Measurements from ENCODE around the gene PLCH2.
A peak's percentile ranks its signal among the peaks of the same experiment; 100 is the strongest.

The PLCH2 gene

DNA sequence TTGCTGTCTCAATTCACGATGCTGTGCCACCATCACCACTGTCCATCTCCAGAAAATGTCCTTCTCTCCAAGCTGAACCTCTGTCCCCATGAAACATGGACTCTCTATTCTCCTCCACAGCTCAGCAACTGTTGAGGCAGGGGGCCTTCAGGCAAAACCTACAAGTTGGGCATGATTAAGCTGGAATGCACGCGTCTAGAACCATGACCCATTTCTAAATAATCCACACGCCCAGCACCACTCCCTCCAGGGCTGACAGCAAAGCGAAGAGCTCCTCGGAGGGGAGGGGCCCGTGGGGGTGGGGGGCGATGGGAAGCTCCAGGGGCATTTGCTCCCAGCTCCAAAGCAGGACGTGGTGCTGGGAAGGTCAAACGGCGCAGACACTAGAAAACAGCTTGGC, 57.3 kb downstream of the PLCH2 start:
- no peak for DNase-seq

- DNase-seq, result no peak
Observed at GRCh38 chr1:2534315-2534686, 58.2 kb downstream of the PLCH2 start.

- DNase-seq, result peak; percentile 95
Observed at GRCh38 chr1:2534687-2535441, 58.8 kb downstream of the PLCH2 start.

- DNase-seq, result peak; percentile 50
Observed at GRCh38 chr1:2535455-2535854, 59.4 kb downstream of the PLCH2 start.

DNA sequence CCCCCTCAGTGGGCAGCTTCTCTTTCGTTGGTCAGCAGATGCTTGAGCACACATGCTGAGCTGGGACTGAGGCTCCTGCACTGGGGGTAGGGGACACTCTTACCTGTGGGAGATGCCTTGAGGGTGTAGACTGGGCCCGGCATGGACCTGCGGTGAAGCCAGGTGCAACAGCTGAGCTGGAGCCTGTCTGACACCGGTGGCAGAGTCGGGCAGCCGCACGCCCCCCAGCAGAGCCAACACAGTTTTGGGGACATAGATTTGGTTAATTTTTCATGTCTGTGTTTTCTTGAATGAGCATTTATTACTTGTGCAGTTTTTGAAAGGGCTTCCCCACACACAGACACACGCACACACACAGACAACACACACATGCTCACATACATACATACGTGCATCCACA, 59.9 kb downstream of the PLCH2 start:
- no peak for DNase-seq

DNA sequence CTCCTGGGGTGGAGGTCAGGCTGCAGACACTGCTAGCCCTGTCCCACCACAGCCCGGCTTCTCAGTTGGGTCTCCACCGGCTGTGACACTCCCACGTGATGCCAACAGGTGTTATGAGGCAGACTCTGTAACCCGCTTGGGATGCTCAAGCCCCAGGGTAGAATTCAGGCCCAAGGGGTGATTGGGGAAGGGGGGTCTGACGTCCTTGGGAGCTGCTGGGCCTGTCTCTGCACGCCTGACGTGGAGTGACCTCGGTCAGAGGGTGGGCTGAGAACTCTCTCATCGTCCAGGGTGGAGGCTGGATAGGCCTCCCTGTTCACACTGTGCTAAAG, 61.7 kb downstream of the PLCH2 start:
- DNase-seq, result no peak

DNA sequence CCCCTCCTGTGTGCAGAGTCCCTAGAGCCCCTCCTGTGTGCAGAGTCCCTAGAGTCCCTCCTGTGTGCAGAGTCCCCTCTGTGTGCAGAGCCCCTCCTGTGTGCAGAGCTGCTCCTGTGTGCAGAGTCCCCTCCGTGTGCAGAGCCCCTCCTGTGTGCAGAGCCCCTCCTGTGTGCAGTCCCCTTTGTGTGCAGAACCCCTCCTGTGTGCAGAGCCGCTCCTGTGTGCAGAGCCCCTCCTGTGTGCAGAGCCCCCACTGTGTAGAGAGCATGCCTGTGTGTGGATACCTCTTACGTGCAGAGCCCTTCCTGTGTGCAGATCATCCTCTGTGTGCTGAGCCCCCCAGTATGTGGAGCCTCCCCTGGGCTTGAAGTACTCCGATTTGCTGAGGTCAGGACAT, 62.3 kb downstream of the PLCH2 start:
- DNase-seq, result no peak

GRCh38 chr1:2538872-2539271, 62.8 kb downstream of the PLCH2 start:
- DNase-seq, result no peak

- DNase-seq, result peak; percentile 28
Observed at GRCh38 chr1:2539312-2539907, 63.3 kb downstream of the PLCH2 start.

GRCh38 chr1:2540816-2541492, 64.9 kb downstream of the PLCH2 start:
- no peak for DNase-seq

DNA sequence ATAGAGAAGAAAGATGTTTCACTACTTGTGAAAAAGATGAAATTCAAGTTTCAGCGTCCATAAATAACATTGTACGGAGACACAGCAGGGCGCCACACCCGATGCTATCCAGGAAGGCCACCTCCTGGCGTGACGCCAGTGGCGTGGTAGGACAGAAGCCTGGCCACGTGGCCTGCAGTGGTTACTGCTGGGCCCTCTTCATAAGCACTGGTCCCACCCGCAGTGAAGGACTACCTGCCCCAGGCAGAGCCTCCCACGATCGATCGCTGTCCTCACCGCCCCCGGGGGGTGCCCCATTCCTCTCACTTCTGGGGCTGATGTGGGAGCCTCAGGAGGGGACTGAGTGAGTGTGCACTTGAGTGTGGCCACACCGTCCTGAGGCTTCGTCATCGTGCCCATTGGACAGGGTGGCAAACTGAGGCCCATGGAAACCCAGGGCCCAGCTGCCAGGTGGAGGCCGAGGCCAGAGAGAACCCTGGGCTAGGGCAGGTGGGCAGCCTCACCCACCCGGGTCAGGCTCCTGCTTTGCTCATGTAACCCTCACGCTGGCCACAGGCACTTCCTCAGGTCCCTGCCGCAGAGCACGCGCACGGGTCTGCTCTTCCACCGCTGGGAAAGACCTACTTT, 65.6 kb downstream of the PLCH2 start:
- DNase-seq, result peak; percentile 74

DNA sequence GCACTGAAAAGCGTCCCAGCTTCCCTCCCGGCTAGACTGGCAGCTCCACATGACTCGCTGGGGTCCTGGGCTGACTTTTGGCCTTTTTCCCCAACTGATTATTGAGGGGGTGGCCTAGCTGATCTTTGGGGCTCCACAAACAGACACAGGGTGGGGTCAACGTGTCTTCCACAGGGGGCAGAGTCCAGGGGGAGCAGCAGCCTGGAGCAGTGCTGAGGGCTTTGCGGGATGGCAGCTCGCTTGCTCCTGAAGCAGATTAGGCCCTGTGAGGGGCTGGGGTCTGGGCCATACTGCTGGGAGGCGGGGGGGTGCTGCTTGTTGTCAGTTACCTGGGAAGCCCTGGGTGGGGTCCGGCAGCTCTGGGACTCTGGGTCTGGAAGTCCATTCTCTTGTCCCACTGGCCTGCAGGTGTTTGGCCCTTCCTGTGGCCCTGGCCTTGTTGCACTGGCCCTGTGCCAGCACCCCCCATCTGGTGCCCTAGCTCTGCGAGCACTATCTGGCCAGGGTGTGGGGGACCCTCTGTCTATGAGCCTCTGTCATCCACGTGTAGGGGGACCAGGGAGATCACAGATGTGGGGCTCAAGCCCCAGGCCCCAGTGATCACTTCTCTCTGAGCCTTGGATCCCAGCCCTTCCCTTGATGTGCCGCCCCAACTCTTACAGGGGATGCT, 66.3 kb downstream of the PLCH2 start:
- DNase-seq, result no peak

GRCh38 chr1:2543543-2544092, 67.5 kb downstream of the PLCH2 start:
- DNase-seq, result peak; percentile 80

DNA sequence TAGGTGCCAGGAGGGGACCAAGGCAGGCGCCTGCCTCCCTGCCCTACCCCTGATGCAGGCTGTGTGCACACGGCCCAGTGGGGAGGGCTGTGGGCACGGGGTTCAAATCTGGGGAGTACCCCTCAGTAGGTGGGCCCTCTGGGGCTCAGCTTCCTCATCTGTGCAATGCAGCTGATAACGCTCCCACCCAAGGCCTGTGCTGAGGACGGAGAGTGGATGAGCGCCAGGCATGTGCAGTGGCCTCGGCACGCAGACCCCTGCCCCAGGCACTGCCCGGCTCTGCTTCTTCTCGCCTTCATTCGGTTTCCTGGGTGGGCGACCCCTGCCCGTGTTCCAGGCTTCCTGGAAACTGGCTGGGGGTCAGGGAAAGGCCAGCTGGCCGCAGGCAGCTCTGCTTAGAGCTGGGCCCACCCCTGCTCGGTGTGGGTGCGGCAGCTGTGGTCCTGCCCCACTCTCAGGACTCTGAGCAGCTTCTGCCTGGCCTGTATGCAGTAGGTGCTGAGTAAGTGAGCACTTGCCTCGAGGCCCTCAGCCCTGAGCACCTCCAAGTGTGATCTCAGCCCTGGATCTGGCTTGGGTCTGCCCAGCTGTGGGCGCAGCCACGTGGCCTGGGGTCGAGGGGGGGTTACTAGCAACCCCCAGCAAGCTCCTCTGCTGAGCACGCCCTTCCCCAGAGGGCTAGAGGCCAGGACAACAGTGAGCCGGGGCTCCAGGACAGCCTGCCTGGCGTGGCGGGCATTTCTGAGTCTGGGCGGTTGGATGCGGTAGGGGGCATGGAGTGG, 68.2 kb downstream of the PLCH2 start:
- no peak for DNase-seq

DNA sequence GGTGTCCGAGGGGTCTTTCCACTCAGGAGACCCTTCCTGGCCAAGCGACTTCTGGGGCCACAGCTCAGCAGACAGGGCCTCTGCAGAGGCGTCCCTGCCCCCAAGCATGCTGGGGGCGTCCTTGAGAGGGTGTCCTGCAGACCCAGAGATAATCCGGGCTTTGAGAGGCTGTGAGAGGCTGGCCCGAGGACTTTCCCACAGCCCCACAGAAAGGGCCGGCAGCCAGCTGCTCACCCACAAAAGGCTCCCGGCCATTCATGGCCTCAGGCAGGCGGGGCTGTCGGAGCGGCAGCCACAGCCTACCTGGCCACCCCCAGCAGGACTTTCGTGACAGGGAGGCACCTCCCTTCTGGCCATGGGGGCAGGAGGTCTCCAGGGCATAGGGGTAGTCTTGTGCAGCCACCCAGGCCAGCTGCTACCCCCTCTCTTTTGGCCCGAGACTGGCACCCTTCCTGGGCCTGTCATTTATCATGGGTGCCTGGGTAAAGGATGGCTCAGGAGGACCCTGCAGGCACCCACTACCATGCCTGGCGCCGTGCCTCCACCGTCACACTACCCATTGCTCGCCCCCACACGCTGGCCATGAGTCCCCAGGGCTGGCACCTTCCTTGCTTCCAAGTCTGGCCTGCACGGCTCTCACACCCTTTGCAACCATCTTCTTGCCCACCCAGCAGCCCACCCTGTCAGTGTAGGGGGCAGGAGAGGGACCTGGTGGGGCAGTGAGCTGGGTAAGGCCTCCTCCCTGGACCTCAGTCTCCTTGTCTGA, 69.0 kb downstream of the PLCH2 start:
- no peak for DNase-seq

DNA sequence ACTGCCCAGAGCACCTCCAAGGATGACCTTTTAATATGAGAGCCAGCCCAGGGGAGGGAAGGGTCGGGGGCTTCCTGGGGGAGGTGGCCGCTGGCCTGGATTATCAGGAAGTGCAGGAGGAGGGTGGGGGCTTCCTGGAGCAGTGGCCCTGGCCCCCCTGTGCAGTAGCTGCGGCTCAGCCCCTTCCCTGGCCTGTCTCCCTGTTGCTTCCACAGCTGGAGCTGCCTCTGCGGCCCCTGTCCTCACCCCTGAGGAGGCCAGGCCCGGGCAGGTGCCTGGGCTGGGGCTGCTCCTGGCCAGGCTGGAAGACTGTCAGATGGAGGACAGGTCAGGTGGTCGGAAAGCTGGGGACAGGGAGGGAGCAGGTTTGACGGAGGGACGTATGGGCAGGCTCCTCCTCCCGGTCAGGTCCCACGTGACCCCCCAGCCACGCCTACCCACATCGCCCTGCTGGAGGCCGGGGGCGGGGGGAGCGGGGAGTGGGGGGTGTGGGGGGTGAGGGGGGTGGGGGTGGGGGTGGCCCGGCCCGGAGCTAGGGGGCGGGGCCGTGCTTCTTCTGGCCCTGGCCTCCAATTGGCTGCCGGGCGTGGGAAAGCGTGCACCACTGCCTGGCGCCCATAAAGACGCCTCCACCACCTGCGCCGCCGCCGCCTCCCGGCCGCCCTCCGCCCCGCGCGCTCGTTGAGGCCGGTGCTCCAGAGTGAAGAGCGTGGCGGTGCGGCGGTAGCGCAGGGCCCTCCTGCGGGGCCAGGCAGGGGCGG, 69.8 kb downstream of the PLCH2 start:
- peak; percentile 97 for DNase-seq

DNA sequence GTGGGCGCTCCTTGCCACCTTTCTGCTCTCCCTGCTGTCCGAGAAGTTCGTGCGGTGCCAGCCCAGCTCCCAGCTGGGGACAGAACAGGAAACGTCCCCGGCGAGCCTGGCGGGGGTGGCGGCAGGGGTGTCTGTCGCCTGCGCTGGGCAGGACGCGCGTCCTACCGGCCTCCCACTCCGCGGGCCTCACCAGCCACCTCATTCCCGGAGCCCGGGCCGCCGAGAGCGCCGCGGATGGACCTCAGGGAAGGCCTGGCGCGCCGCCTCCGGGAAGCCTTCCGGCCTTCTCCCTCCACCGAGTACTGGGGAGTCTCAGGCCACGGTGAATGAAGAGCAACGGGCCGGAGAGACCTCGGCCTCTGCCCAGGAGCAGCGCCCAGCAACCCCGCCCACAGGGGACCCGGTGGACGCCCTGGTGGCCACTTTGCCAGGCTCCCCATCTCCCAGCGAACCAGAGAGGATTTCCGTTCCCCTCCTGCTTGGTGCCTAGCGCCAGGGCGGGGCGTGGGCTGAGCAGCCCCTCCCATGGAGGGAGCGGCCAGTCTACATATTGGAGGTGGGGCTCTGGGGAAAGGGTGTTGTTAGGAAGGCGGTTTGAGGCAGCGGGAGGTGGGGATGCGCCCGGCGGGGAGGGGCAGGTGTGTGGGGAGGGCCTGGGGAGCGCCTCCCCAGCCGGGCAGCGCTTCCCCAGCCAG, 70.6 kb downstream of the PLCH2 start:
- DNase-seq, result peak; percentile 97

DNA sequence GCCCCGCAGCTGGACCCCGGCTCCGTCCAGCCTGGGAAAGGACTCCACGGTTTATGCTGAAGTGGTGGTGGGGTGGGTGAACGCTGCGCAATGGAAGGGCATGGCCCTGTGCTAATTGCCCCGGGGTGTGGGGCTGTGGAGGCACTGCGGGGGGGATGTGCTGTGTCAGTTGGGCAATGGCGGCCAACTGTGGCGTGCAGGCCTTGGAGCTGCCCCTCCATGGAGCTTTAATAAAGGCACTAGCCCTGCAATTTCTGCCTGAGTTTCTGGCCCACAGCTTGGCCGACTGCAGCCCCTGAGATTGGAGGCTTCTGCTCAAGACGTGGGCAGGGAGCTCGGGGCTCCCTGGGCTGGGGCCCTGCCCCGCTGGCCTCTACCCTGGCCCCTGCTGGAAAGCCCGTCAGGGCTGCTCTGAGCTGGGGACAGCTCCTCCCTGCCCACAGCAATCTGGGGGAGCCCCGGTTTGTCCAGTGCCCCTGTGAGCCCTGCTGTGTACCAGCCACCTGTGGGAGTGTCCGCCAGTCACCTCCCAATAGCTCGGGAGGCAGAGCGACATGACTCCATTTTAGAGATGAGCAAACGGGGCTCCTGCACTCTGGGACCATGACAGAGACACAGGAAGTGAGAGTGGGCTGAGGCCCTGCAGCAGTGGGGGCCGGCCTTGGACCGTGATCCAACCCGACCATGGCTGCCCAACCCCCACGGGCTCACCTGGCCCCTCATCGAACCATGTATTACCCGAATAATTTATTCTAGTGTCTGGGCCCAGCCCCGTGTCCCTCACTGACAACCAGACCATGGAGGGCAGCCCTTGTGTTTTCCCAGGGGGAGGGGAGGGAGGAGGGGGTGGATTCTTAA, 71.3 kb downstream of the PLCH2 start:
- DNase-seq, result peak; percentile 72

- peak; percentile 93 for DNase-seq
Observed at GRCh38 chr1:2548068-2548589, 72.0 kb downstream of the PLCH2 start.
